Right lobe of liver (tissue), 6 donors: Measurements from ENCODE around the gene KIF26A. TPM values are rescaled to one million over a fixed set of nuclear protein-coding genes. Genes with fewer than 3 reads are reported as not detected.
A peak's percentile ranks its signal among the peaks of the same experiment; 100 is the strongest.

Experiments
- ATAC-seq, 4 donors: fragments of 200-7000 bp; cut with Tn5 transposase; one replicate each; pipeline ENCODE4 v1.9.1; 2020; ENCODE audit warnings: mild to moderate bottlenecking in 4 of 4, moderate library complexity in 4 of 4
- DNase-seq, 3 donors: peaks; one replicate each; pipeline ENCODE4 v3.0.0-alpha.2; 2020
- H3K27ac ChIP-seq, 3 donors: fragments of 200-600 bp; one replicate each; pipeline ENCODE4 v1.8.0; 2022
- H3K27me3 ChIP-seq, 2 donors: fragments of 200-600 bp; one replicate each; pipeline ENCODE4 v1.8.0; 2022
- H3K36me3 ChIP-seq, 4 donors: fragments of 200-600 bp; sonication (generic) in 1 of 4; one replicate each; pipeline versions ENCODE4 v1.5.1 to v1.8.0; 2017 to 2022; ENCODE audit warnings: control low read depth in 1 of 4
- H3K4me1 ChIP-seq, 4 donors: fragments of 200-600 bp; sonication (generic) in 1 of 4; one replicate each; pipeline versions ENCODE4 v1.5.1 to v1.8.0; 2017 to 2022; ENCODE audit warnings: control low read depth in 1 of 4
- H3K4me3 ChIP-seq, 3 donors: fragments of 200-600 bp; one replicate each; pipeline ENCODE4 v1.8.0; 2022
- H3K9me3 ChIP-seq, 4 donors: fragments of 200-600 bp; sonication (generic) in 1 of 4; one replicate each; pipeline versions ENCODE4 v1.5.1 to v1.8.0; 2017 to 2022; ENCODE audit warnings: control low read depth in 1 of 4
- CTCF ChIP-seq, 4 donors: fragments of 200-600 bp in 3 of 4; fragments of 450-650 bp in 1 of 4; IDR thresholded peaks; one replicate each; pipeline versions ENCODE4 v1.5.1 to v1.8.0; 2016 to 2022; ENCODE audit warnings: antibody characterized with exemption in 4 of 4, mild to moderate bottlenecking in 2 of 4
- POLR2A ChIP-seq: fragments of 450-650 bp; IDR thresholded peaks from one replicate; pipeline ENCODE4 v1.6.1; 2017; ENCODE audit warnings: antibody characterized with exemption, mild to moderate bottlenecking
- WGBS: methylation state at CpG from one replicate; pipeline ENCODE4 v1.1.6; 2018; ENCODE audit warnings: low coverage, low lambda C conversion rate; ENCODE audit not compliant: insufficient coverage; ENCODE audit errors: missing lambda C conversion rate; 5-methylcytosine and 5-hydroxymethylcytosine counted together
- intact Hi-C, 2 donors: fragments of 100-400 bp; cut with DNase I; formaldehyde crosslinking; loops; one replicate each; pipeline versions ENCODE4 v1.11.2 to v1.14.1; 2022
- total RNA-seq, 6 experiments: library from RNA; depleted of rRNA in 2 of 6; stranded (reverse); fragments of >200 nt in 2 of 6; fragmentation: NEBNext Ultra II Directional in 3 of 6; extraction: Animal tissue kit (Norgen Biotek cat#: 25700) in 3 of 6; gene quantifications; one replicate each; pipeline versions ENCODE4 v1.1.0 to v1.2.4, GENCODE V29; 2016 to 2023
- donor health status: DM: no; HTN: yes; CAD: no.
- donor health status: DM: no; HTN: no; CAD: no.
- donor health status: DM: no; HTN: no; CAD: no.
- donor health status: DM: no; HTN: yes; CAD: no.
- donor health status: DM: no; HTN: yes; CAD: no.

KIF26A gene
- total RNA-seq, 6 experiments from 2014 or later = 0.79 to 1.5 (median 1.1) TPM

GRCh38 chr14:104194016-104194415, 55.6 kb downstream of the KIF26A start:
- Histone ChIP-seq H3K4me1 (no peaks in the 10 kb centered on the region), H3K9me3 (no peaks in the 10 kb centered on the region), H3K4me3 (no peak overlapping the region), H3K36me3 (no peaks in the 10 kb centered on the region), H3K27ac (no peak overlapping the region), H3K27me3 (no peaks in the 10 kb centered on the region)
- intact Hi-C loops = no loop called here
- TF ChIP-seq CTCF (IDR thresholded peaks at IDR 0.05) (no peak), POLR2A (no peak)
- no peak for ATAC-seq
- DNase-seq = no peak
- 40% methylated on average over 2 of the region's 14 CpGs for WGBS

- no CpG with 5 or more reads among the region's 11 CpGs for WGBS
- ATAC-seq (no peak), DNase-seq (no peak)
- no peak overlapping the region for H3K27ac ChIP-seq
- H3K27me3 ChIP-seq = no peaks in the 10 kb centered on the region
- no peaks in the 10 kb centered on the region for H3K9me3 ChIP-seq
- TF ChIP-seq CTCF (IDR thresholded peaks at IDR 0.05) (no peak), POLR2A (no peak)
- no peak overlapping the region for H3K4me3 ChIP-seq
- intact Hi-C loops = no loop called here
- no peaks in the 10 kb centered on the region for H3K4me1 ChIP-seq
- H3K36me3 ChIP-seq = no peaks in the 10 kb centered on the region
Observed at GRCh38 chr14:104194716-104195115, 56.3 kb downstream of the KIF26A start.

- H3K4me1 ChIP-seq = no peaks in the 10 kb centered on the region
- no peak overlapping the region for H3K27ac ChIP-seq
- H3K36me3 ChIP-seq = no peaks in the 10 kb centered on the region
- H3K27me3 ChIP-seq = no peaks in the 10 kb centered on the region
- H3K9me3 ChIP-seq = no peaks in the 10 kb centered on the region
- no peak for TF ChIP-seq POLR2A
- DNase-seq (no peak), ATAC-seq (no peak)
- 80% methylated on average over 1 of the region's 16 CpGs for WGBS
- H3K4me3 ChIP-seq = no peak overlapping the region
- intact Hi-C loops = no loop called here
Observed at GRCh38 chr14:104195361-104195760, 57.0 kb downstream of the KIF26A start.

GRCh38 chr14:104195878-104196277, 57.5 kb downstream of the KIF26A start:
- H3K36me3 ChIP-seq = no peaks in the 10 kb centered on the region
- no peak for ATAC-seq
- no peaks in the 10 kb centered on the region for H3K9me3 ChIP-seq
- no peaks in the 10 kb centered on the region for H3K27me3 ChIP-seq
- intact Hi-C loops = no loop called here
- 33% methylated on average over 16 of the region's 17 CpGs for WGBS
- TF ChIP-seq CTCF (IDR thresholded peaks at IDR 0.05) (no peak), POLR2A (no peak)
- no peak overlapping the region for H3K27ac ChIP-seq
- H3K4me3 ChIP-seq = no peak overlapping the region
- DNase-seq = no peak
- no peaks in the 10 kb centered on the region for H3K4me1 ChIP-seq

- DNase-seq = no peak
- TF ChIP-seq CTCF (IDR thresholded peaks at IDR 0.05) (no peak), POLR2A (no peak)
- no peaks in the 10 kb centered on the region for H3K36me3 ChIP-seq
- H3K27me3 ChIP-seq = no peaks in the 10 kb centered on the region
- 48% methylated on average over 7 of the region's 14 CpGs for WGBS
- H3K9me3 ChIP-seq = no peaks in the 10 kb centered on the region
- ATAC-seq = peak in 3 of 4 donors; percentile 9 to 47 (median 28)
- intact Hi-C loops = no loop called here
- H3K27ac ChIP-seq = no peak overlapping the region
- H3K4me3 ChIP-seq = no peak overlapping the region
- H3K4me1 ChIP-seq = no peaks in the 10 kb centered on the region
Observed at GRCh38 chr14:104196461-104197140, 58.2 kb downstream of the KIF26A start.
